Right lobe of liver (tissue), 6 donors: Measurements from ENCODE around the gene FAM149A. TPM values are rescaled to one million over a fixed set of nuclear protein-coding genes. Genes with fewer than 3 reads are reported as not detected.

Experiments
- ATAC-seq, 4 donors: fragments of 200-7000 bp; cut with Tn5 transposase; one replicate each; pipeline ENCODE4 v1.9.1; 2020; ENCODE audit warnings: mild to moderate bottlenecking in 4 of 4, moderate library complexity in 4 of 4
- DNase-seq, 3 donors: peaks; one replicate each; pipeline ENCODE4 v3.0.0-alpha.2; 2020
- H3K27ac ChIP-seq, 3 donors: fragments of 200-600 bp; one replicate each; pipeline ENCODE4 v1.8.0; 2022
- H3K27me3 ChIP-seq, 2 donors: fragments of 200-600 bp; one replicate each; pipeline ENCODE4 v1.8.0; 2022
- H3K36me3 ChIP-seq, 4 donors: fragments of 200-600 bp; sonication (generic) in 1 of 4; one replicate each; pipeline versions ENCODE4 v1.5.1 to v1.8.0; 2017 to 2022; ENCODE audit warnings: control low read depth in 1 of 4
- H3K4me1 ChIP-seq, 4 donors: fragments of 200-600 bp; sonication (generic) in 1 of 4; one replicate each; pipeline versions ENCODE4 v1.5.1 to v1.8.0; 2017 to 2022; ENCODE audit warnings: control low read depth in 1 of 4
- H3K4me3 ChIP-seq, 3 donors: fragments of 200-600 bp; one replicate each; pipeline ENCODE4 v1.8.0; 2022
- H3K9me3 ChIP-seq, 4 donors: fragments of 200-600 bp; sonication (generic) in 1 of 4; one replicate each; pipeline versions ENCODE4 v1.5.1 to v1.8.0; 2017 to 2022; ENCODE audit warnings: control low read depth in 1 of 4
- CTCF ChIP-seq, 4 donors: fragments of 200-600 bp in 3 of 4; fragments of 450-650 bp in 1 of 4; IDR thresholded peaks; one replicate each; pipeline versions ENCODE4 v1.5.1 to v1.8.0; 2016 to 2022; ENCODE audit warnings: antibody characterized with exemption in 4 of 4, mild to moderate bottlenecking in 2 of 4
- POLR2A ChIP-seq: fragments of 450-650 bp; IDR thresholded peaks from one replicate; pipeline ENCODE4 v1.6.1; 2017; ENCODE audit warnings: antibody characterized with exemption, mild to moderate bottlenecking
- WGBS: methylation state at CpG from one replicate; pipeline ENCODE4 v1.1.6; 2018; ENCODE audit warnings: low coverage, low lambda C conversion rate; ENCODE audit not compliant: insufficient coverage; ENCODE audit errors: missing lambda C conversion rate; 5-methylcytosine and 5-hydroxymethylcytosine counted together
- intact Hi-C, 2 donors: fragments of 100-400 bp; cut with DNase I; formaldehyde crosslinking; loops; one replicate each; pipeline versions ENCODE4 v1.11.2 to v1.14.1; 2022
- total RNA-seq, 6 experiments: library from RNA; depleted of rRNA in 2 of 6; stranded (reverse); fragments of >200 nt in 2 of 6; fragmentation: NEBNext Ultra II Directional in 3 of 6; extraction: Animal tissue kit (Norgen Biotek cat#: 25700) in 3 of 6; gene quantifications; one replicate each; pipeline versions ENCODE4 v1.1.0 to v1.2.4, GENCODE V29; 2016 to 2023
- donor health status: DM: no; HTN: yes; CAD: no.
- donor health status: DM: no; HTN: no; CAD: no.
- donor health status: DM: no; HTN: no; CAD: no.
- donor health status: DM: no; HTN: yes; CAD: no.
- donor health status: DM: no; HTN: yes; CAD: no.

FAM149A gene
- total RNA-seq, 6 experiments from 2014 or later = 19.8 to 33.1 (median 23.0) TPM

- DNase-seq = peak; percentile 62 to 66 (median 64)
These were observed 97.2 kb downstream of the FAM149A start for GRCh38 chr4:186201535-186202230.

GRCh38 chr4:186202490-186203140, 98.1 kb downstream of the FAM149A start:
- H3K9me3 ChIP-seq = no peaks in the 10 kb centered on the region
- intact Hi-C loops = no loop called here
- no peak overlapping the region for H3K4me3 ChIP-seq
- TF ChIP-seq POLR2A (no peak), CTCF (IDR thresholded peaks at IDR 0.05) (no peak)
- 89% methylated on average over 7 of the region's 8 CpGs for WGBS
- no peaks in the 10 kb centered on the region for H3K27me3 ChIP-seq
- H3K36me3 ChIP-seq = peaks cover 0 to 27% (median 2%) of the 10 kb centered on the region in 4 donors
- no peak overlapping the region for H3K27ac ChIP-seq
- no peaks in the 10 kb centered on the region for H3K4me1 ChIP-seq
- no peak for DNase-seq
- ATAC-seq = no peak

More at GRCh38 chr4:186201535-186202230, 97.2 kb downstream of the FAM149A start:
- H3K36me3 ChIP-seq = peaks cover 0 to 27% (median 7%) of the 10 kb centered on the region in 4 donors
- H3K4me1 ChIP-seq = no peaks in the 10 kb centered on the region
- H3K9me3 ChIP-seq = no peaks in the 10 kb centered on the region
- ATAC-seq = peak; percentile 92 to 99 (median 95)
- WGBS = 15% methylated on average over 9 of the region's 9 CpGs
- no peak overlapping the region for H3K27ac ChIP-seq
- intact Hi-C loops = no loop called here
- no peaks in the 10 kb centered on the region for H3K27me3 ChIP-seq
- peak; percentile 63 to 88 (median 74) for TF ChIP-seq CTCF (IDR thresholded peaks at IDR 0.05)
- TF ChIP-seq POLR2A = no peak
- H3K4me3 ChIP-seq = no peak overlapping the region

GRCh38 chr4:186203406-186203805, 98.9 kb downstream of the FAM149A start:
- Histone ChIP-seq H3K4me3 (no peak overlapping the region), H3K9me3 (no peaks in the 10 kb centered on the region), H3K27ac (no peak overlapping the region), H3K4me1 (no peaks in the 10 kb centered on the region), H3K36me3 (peaks cover 0 to 24% (median under 1%) of the 10 kb centered on the region in 4 donors), H3K27me3 (no peaks in the 10 kb centered on the region)
- 59% methylated on average over 11 of the region's 12 CpGs for WGBS
- TF ChIP-seq POLR2A (no peak), CTCF (IDR thresholded peaks at IDR 0.05) (no peak)
- intact Hi-C loops = no loop called here
- DNase-seq = no peak
- peak in 2 of 4 donors; percentile 10 to 15 for ATAC-seq

- no peaks in the 10 kb centered on the region for H3K27me3 ChIP-seq
- TF ChIP-seq CTCF (IDR thresholded peaks at IDR 0.05) (no peak), POLR2A (no peak)
- peaks cover 0 to 21% (median 2%) of the 10 kb centered on the region in 4 donors for H3K36me3 ChIP-seq
- peak overlapping the region in 1 of 3 donors; percentile 44 for H3K27ac ChIP-seq
- DNase-seq (peak in 2 of 3 donors; percentile 20 to 54), ATAC-seq (peak in 3 of 4 donors; percentile 19 to 73 (median 25))
- intact Hi-C loops = no loop called here
- no peaks in the 10 kb centered on the region for H3K9me3 ChIP-seq
- H3K4me1 ChIP-seq = no peaks in the 10 kb centered on the region
- 71% methylated on average over 29 of the region's 45 CpGs for WGBS
- H3K4me3 ChIP-seq = peak overlapping the region in 1 of 3 donors; percentile 15
These were observed 99.6 kb downstream of the FAM149A start for GRCh38 chr4:186204103-186204559.
